HEK293 (cell line): ENCODE data around the gene OR51V1.

Experiments
- CTCF ChIA-PET: fragments of 350-600 bp; formaldehyde crosslinking; extraction: SDS; loops from one replicate; lab custom pipeline; 2021; ENCODE audit warnings: antibody characterized with exemption; lab: Yijun Ruan, JAX
- POLR2A ChIA-PET: fragments of 300-600 bp; formaldehyde crosslinking; extraction: SDS; loops from one replicate; lab custom pipeline; 2020; ENCODE audit warnings: antibody characterized with exemption, inconsistent platforms; lab: Yijun Ruan, JAX
- H3K27ac ChIP-seq: fragments of 200-500 bp; sonication (Bioruptor generic); 2 replicates; pipeline ENCODE4 v1.5.1; 2014; ENCODE audit warnings: low read depth, low read length, control low read depth, inconsistent platforms; ENCODE audit errors: extremely low read depth
- H3K36me3 ChIP-seq, 2 experiments: fragments of 200-500 bp in 1 of 2; sonication (Bioruptor generic) in 1 of 2; 1 replicate in 1 of 2; 2 replicates in 1 of 2; pipeline ENCODE4 v1.5.1; 2014 to 2017; ENCODE audit warnings: inconsistent platforms in 2 of 2, low read length in 2 of 2; ENCODE audit not compliant: control insufficient read depth in 2 of 2, insufficient read depth in 1 of 2
- H3K4me1 ChIP-seq: fragments of 200-500 bp; sonication (Bioruptor generic); 2 replicates; pipeline ENCODE4 v1.5.1; 2014; ENCODE audit warnings: mild to moderate bottlenecking, low read length, inconsistent platforms; ENCODE audit not compliant: control insufficient read depth, insufficient read depth
- H3K4me3 ChIP-seq: 2 replicates; pipeline ENCODE4 v1.5.1; 2011; ENCODE audit warnings: low read depth, mild to moderate bottlenecking, control low read depth, low read length, moderate library complexity
- H3K9me3 ChIP-seq: fragments of 200-500 bp; sonication (Bioruptor generic); 2 replicates; pipeline ENCODE4 v1.5.1; 2014; ENCODE audit warnings: low read depth, low read length, inconsistent platforms; ENCODE audit not compliant: control insufficient read depth, insufficient read depth
- GFI1B ChIP-seq: fragments of 450-650 bp; formaldehyde crosslinking; IDR thresholded peaks from 2 replicates; pipeline ENCODE4 v1.5.1; 2016; ENCODE audit warnings: missing biosample characterization, missing genetic modification characterization
- KLF10 ChIP-seq: fragments of 450-650 bp; IDR thresholded peaks from 2 replicates; pipeline ENCODE4 v1.5.1; 2018; ENCODE audit warnings: missing biosample characterization, mild to moderate bottlenecking, missing genetic modification characterization
- KLF9 ChIP-seq: fragments of 450-650 bp; formaldehyde crosslinking; IDR thresholded peaks from 2 replicates; pipeline ENCODE4 v1.5.1; 2016; ENCODE audit warnings: missing biosample characterization, missing genetic modification characterization, low read depth
- SETDB1 ChIP-seq: IDR thresholded peaks from one replicate; pipeline ENCODE4 v1.6.1; 2017; ENCODE audit warnings: mild to moderate bottlenecking, low read length, moderate library complexity, mixed read lengths; ENCODE audit not compliant: insufficient read length
- SP7 ChIP-seq: fragments of 450-650 bp; formaldehyde crosslinking; IDR thresholded peaks from 2 replicates; pipeline ENCODE4 v1.5.1; 2016; ENCODE audit warnings: missing biosample characterization, missing genetic modification characterization
- ZBTB49 ChIP-seq: fragments of 450-650 bp; formaldehyde crosslinking; IDR thresholded peaks from 2 replicates; pipeline ENCODE4 v1.5.1; 2016; ENCODE audit warnings: missing biosample characterization, missing genetic modification characterization, low read depth
- ZBTB6 ChIP-seq: fragments of 450-650 bp; formaldehyde crosslinking; IDR thresholded peaks from 2 replicates; pipeline ENCODE4 v1.5.1; 2017; ENCODE audit warnings: missing biosample characterization, missing genetic modification characterization
- ZFP69B ChIP-seq: fragments of 450-650 bp; formaldehyde crosslinking; IDR thresholded peaks from 2 replicates; pipeline ENCODE4 v1.5.1; 2016; ENCODE audit warnings: missing biosample characterization, missing genetic modification characterization
- ZNF133 ChIP-seq: fragments of 450-650 bp; formaldehyde crosslinking; IDR thresholded peaks from 2 replicates; pipeline ENCODE4 v1.5.1; 2016; ENCODE audit warnings: missing biosample characterization, missing genetic modification characterization
- ZNF140 ChIP-seq: fragments of 450-650 bp; formaldehyde crosslinking; IDR thresholded peaks from 2 replicates; pipeline ENCODE4 v1.5.1; 2016; ENCODE audit warnings: missing biosample characterization, missing genetic modification characterization
- ZNF157 ChIP-seq: fragments of 450-650 bp; formaldehyde crosslinking; IDR thresholded peaks from 2 replicates; pipeline ENCODE4 v1.5.1; 2016; ENCODE audit warnings: missing biosample characterization, missing genetic modification characterization
- ZNF169 ChIP-seq: fragments of 450-650 bp; formaldehyde crosslinking; IDR thresholded peaks from 2 replicates; pipeline ENCODE4 v1.5.1; 2016; ENCODE audit warnings: missing biosample characterization, missing genetic modification characterization
- ZNF19 ChIP-seq: fragments of 450-650 bp; formaldehyde crosslinking; IDR thresholded peaks from 2 replicates; pipeline ENCODE4; 2016; ENCODE audit warnings: missing biosample characterization, missing genetic modification characterization, low read depth
- ZNF274 ChIP-seq, 2 experiments: fragments of 200-500 bp in 1 of 2; fragments of 450-650 bp in 1 of 2; sonication (Bioruptor generic) in 1 of 2; formaldehyde crosslinking in 1 of 2; IDR thresholded peaks; 2 replicates each; pipeline versions ENCODE4 v1.5.1 to v1.6.1; 2014 to 2016; ENCODE audit warnings: borderline replicate concordance in 1 of 2, inconsistent platforms in 1 of 2, low read length in 1 of 2, missing biosample characterization in 1 of 2, missing genetic modification characterization in 1 of 2
- ZNF311 ChIP-seq: fragments of 450-650 bp; formaldehyde crosslinking; IDR thresholded peaks from 2 replicates; pipeline ENCODE4 v1.5.1; 2017; ENCODE audit warnings: missing biosample characterization, missing genetic modification characterization, borderline replicate concordance
- ZNF398 ChIP-seq: fragments of 450-650 bp; formaldehyde crosslinking; IDR thresholded peaks from 2 replicates; pipeline ENCODE4 v1.5.1; 2017; ENCODE audit warnings: missing biosample characterization, missing genetic modification characterization
- ZNF510 ChIP-seq: fragments of 450-650 bp; formaldehyde crosslinking; IDR thresholded peaks from 2 replicates; pipeline ENCODE4 v1.5.1; 2018; ENCODE audit warnings: mild to moderate bottlenecking, missing genetic modification characterization, missing biosample characterization; ENCODE audit not compliant: insufficient replicate concordance
- ZNF514 ChIP-seq: fragments of 450-650 bp; formaldehyde crosslinking; IDR thresholded peaks from 2 replicates; pipeline ENCODE4 v1.5.1; 2016; ENCODE audit warnings: missing biosample characterization, missing genetic modification characterization
- ZNF548 ChIP-seq: fragments of 450-650 bp; formaldehyde crosslinking; IDR thresholded peaks from 2 replicates; pipeline ENCODE4 v1.5.1; 2016; ENCODE audit warnings: missing biosample characterization, missing genetic modification characterization
- ZNF560 ChIP-seq: fragments of 450-650 bp; formaldehyde crosslinking; IDR thresholded peaks from 2 replicates; pipeline ENCODE4 v1.5.1; 2017; ENCODE audit warnings: missing biosample characterization, missing genetic modification characterization, borderline replicate concordance
- ZNF585B ChIP-seq: fragments of 450-650 bp; formaldehyde crosslinking; IDR thresholded peaks from 2 replicates; pipeline ENCODE4 v1.5.1; 2016; ENCODE audit warnings: missing biosample characterization, missing genetic modification characterization
- ZNF610 ChIP-seq: fragments of 450-650 bp; formaldehyde crosslinking; IDR thresholded peaks from 2 replicates; pipeline ENCODE4 v1.5.1; 2016; ENCODE audit warnings: missing biosample characterization, missing genetic modification characterization, borderline replicate concordance
- ZNF621 ChIP-seq: fragments of 450-650 bp; formaldehyde crosslinking; IDR thresholded peaks from 2 replicates; pipeline ENCODE4 v1.5.1; 2017; ENCODE audit warnings: missing biosample characterization, missing genetic modification characterization
- ZNF660 ChIP-seq: fragments of 450-650 bp; IDR thresholded peaks from 2 replicates; pipeline ENCODE4 v1.5.1; 2018; ENCODE audit warnings: missing biosample characterization, mild to moderate bottlenecking, missing genetic modification characterization
- ZSCAN4 ChIP-seq: fragments of 450-650 bp; formaldehyde crosslinking; IDR thresholded peaks from 2 replicates; pipeline ENCODE4 v1.5.1; 2017; ENCODE audit warnings: missing biosample characterization, missing genetic modification characterization
- TF ChIP-seq, protein P1 (sequence below): fragments of 450-650 bp; formaldehyde crosslinking; IDR thresholded peaks from 2 replicates; pipeline ENCODE4 v1.5.1; 2016; ENCODE audit warnings: missing biosample characterization, missing genetic modification characterization

The OR51V1 gene

GRCh38 chr11:5240056-5240455, 39.6 kb upstream of the OR51V1 start:
- Histone ChIP-seq H3K4me3 (no peak overlapping the region), H3K36me3 (no peaks in the 10 kb centered on the region)
- POLR2A ChIA-PET, result no interaction called here
- TF ChIP-seq, protein P1, sequence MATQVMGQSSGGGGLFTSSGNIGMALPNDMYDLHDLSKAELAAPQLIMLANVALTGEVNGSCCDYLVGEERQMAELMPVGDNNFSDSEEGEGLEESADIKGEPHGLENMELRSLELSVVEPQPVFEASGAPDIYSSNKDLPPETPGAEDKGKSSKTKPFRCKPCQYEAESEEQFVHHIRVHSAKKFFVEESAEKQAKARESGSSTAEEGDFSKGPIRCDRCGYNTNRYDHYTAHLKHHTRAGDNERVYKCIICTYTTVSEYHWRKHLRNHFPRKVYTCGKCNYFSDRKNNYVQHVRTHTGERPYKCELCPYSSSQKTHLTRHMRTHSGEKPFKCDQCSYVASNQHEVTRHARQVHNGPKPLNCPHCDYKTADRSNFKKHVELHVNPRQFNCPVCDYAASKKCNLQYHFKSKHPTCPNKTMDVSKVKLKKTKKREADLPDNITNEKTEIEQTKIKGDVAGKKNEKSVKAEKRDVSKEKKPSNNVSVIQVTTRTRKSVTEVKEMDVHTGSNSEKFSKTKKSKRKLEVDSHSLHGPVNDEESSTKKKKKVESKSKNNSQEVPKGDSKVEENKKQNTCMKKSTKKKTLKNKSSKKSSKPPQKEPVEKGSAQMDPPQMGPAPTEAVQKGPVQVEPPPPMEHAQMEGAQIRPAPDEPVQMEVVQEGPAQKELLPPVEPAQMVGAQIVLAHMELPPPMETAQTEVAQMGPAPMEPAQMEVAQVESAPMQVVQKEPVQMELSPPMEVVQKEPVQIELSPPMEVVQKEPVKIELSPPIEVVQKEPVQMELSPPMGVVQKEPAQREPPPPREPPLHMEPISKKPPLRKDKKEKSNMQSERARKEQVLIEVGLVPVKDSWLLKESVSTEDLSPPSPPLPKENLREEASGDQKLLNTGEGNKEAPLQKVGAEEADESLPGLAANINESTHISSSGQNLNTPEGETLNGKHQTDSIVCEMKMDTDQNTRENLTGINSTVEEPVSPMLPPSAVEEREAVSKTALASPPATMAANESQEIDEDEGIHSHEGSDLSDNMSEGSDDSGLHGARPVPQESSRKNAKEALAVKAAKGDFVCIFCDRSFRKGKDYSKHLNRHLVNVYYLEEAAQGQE (tag by site-specific recombination), result no peak
- TF ChIP-seq GFI1B (tag by site-specific recombination) (no peak), ZNF660 (tag by site-specific recombination) (no peak), ZNF560 (tag by site-specific recombination) (no peak), ZNF274 (IDR thresholded peaks at IDR 0.05; ENCODE audit: low read length) (no peak), ZNF274 (tag by site-specific recombination; IDR thresholded peaks at IDR 0.05; ENCODE audit: borderline replicate concordance) (no peak), ZNF548 (tag by site-specific recombination) (no peak), ZNF169 (tag by site-specific recombination) (no peak), ZNF140 (tag by site-specific recombination) (no peak), ZNF19 (tag by site-specific recombination) (no peak), ZNF157 (tag by site-specific recombination) (no peak), ZNF621 (tag by site-specific recombination) (no peak), ZSCAN4 (tag by site-specific recombination) (no peak), ZBTB6 (tag by site-specific recombination) (no peak), ZFP69B (no peak), ZNF514 (tag by site-specific recombination) (no peak), SP7 (no peak), ZNF311 (no peak), ZNF510 (tag by site-specific recombination) (no peak), KLF10 (tag by site-specific recombination) (no peak)
- TF ChIP-seq, all 188 proteins: peak for 0
- Histone ChIP-seq H3K4me1 (no peaks in the 10 kb centered on the region), H3K27ac (no peak overlapping the region), H3K9me3 (no peaks in the 10 kb centered on the region)
- CTCF ChIA-PET, result interaction anchor here (0.6 to 1.0 kb wide), 2 partner anchors 42 to 115 kb away, joined by 5 read pairs; no protein-coding TSS in a partner anchor

- H3K27ac ChIP-seq, result no peak overlapping the region
- H3K4me3 ChIP-seq, result no peak overlapping the region
- CTCF ChIA-PET, result no interaction called here
- H3K9me3 ChIP-seq, result no peaks in the 10 kb centered on the region
- no peaks in the 10 kb centered on the region for H3K4me1 ChIP-seq
- TF ChIP-seq ZBTB49 (no peak), ZNF610 (no peak), ZNF585B (tag by site-specific recombination) (no peak), KLF9 (tag by site-specific recombination) (no peak), ZNF398 (tag by site-specific recombination) (no peak), SETDB1 (no peak), ZNF133 (tag by site-specific recombination) (no peak)
- TF ChIP-seq, all 188 proteins: peak for 0
- H3K36me3 ChIP-seq, result no peaks in the 10 kb centered on the region
- POLR2A ChIA-PET, result no interaction called here
These were observed 38.6 kb upstream of the OR51V1 start for GRCh38 chr11:5239046-5239445.
